Measurements from ENCODE around the gene RPL14.
A peak's percentile ranks its signal among the peaks of the same experiment; 100 is the strongest.
"Not testable (repeated sequence)": the region's sequence is repeated elsewhere in the genome, so short reads cannot be mapped to it uniquely, and the experiment has no call there.

RPL14 gene

DNA sequence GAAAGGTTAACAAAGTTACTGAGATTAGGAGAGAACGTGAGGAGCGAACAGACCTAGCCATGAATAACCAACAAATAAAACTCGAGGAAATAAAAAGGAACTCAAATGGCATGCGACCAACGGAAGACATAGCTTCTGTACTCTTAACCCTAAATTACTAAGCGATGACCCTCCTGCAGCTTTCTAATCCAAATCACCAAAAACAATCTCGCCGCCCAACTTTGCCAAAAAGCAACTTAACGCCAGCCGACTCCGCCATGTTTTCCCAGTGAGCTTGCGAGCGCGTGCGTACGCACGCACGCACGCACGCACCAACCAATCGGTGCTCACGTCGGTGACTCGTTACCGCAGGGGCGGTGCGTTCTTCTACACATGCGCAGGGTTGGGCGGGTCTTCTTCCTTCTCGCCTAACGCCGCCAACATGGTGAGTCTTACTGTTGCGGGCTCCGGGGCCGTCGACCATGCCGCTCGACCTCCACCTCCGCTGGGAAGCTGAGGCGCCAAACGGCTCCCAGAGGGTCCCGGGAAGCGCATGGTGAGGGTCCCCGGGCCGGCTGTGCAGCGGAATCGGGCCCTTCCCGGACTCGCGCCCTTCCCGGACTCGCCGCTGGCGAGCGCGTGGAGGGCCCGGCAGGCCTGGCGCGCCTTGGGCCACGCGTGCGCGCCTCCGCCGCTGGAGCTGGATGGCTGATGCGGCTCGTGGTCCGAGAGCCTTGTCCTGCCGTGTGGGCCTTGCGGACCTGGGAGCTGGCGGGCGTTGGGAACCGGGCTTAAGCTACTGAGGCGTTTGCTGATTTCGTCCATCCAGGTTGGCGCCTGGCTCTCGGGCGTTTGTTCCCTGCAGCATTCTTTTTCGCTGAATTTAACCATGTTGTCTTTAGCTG lies at the start of gene RPL14:
TSS of gene RPL14 (plus strand) at position 400 of the 884 bp plus-strand sequence. CDS start at position 533, 133 bp downstream.
- peak; percentile 92 for DNase-seq (ENCODE audit: low read depth)

DNA sequence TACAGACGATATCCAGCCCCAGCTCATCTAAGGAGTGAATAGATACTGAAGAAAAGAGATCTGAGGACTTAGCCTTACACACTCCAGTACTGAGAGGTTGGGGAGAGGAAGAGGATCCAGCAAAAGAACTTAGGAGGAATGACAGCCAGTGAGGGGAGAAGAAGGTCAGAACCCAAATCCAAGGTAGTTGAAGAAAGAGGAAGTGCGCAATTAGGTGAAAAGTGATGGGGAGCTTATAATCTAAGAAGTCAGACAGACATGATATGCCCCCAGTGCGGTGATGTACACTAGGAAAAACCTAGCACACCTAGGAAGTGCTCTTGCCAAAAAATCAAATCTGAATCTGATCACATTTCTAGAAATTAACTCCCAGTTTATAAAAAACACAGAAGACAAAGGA lies 49.5 kb upstream of the RPL14 start:
- DNase-seq (ENCODE audit: low read depth): no peak

DNA sequence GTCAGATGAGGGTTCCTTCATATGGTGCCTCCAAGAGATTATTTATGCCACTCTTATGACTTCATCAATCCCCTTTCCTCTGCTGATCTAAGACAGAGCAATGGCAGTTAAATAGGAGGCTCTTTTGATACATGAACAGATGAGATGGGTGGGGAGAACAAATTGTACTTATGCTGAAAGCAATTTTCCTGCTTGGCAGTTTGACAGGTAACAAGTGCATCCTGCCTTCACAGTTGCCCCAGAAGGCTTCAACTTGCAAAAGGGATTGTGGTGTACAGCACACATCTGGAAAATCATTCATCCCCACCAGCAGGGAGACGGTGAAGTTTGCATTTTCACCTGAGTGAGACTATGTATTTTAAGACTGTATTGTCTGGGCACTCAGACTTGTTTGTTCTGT lies 42.9 kb upstream of the RPL14 start:
- no peak for DNase-seq (ENCODE audit: low read depth)

DNA sequence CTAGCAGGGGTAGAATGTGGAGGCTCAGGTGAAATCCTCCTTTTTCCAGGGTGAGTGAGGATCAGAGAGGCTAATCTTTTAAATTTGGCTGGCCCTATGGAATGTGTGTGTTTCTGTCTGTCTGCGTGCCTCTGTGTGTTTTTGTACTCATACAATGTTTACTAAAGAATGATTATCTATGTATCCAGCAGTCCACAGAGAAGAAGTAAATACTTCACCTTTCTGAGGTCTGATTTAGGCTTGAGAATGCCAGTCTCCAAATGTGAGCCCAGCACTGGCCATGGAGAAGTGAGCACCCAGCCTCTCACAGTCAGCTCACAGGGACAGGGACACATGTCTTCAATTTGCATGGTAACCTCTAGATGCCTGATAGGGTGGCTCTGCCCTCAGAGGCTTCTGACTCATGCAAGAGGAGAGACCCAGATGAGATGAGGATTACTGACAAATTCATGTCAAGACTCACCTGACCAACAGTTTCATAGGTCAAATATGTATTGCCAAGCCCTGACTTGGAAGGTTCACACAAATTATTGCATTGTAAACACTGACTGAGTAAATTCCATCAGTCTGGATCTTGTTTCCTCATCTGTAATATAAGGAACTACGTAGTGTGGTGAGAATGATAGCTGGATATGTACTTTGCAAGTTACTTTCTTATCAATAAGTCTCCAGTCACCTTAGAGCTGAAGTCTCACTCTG lies 39.1 kb upstream of the RPL14 start:
- DNase-seq (ENCODE audit: low read depth): no peak

DNA sequence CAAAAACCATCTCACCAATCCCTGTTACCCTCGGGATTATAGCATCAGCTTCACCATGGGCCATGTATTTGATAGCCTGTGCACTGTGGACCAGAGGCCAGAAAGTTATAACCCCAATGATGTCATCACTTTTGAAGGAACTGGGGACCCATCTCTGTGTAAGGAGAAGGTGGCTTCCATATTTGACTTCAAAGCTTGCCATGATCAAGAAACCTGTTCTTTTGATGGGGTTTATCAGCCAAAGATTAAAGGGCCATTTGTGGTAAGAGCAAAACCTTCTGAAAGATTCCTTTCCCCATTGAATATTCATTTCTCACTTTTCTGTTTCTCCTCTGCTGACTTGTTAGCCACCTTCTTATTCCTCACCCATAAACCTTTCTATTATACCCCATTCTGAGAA lies 34.3 kb upstream of the RPL14 start:
- no peak for DNase-seq (ENCODE audit: low read depth)

DNA sequence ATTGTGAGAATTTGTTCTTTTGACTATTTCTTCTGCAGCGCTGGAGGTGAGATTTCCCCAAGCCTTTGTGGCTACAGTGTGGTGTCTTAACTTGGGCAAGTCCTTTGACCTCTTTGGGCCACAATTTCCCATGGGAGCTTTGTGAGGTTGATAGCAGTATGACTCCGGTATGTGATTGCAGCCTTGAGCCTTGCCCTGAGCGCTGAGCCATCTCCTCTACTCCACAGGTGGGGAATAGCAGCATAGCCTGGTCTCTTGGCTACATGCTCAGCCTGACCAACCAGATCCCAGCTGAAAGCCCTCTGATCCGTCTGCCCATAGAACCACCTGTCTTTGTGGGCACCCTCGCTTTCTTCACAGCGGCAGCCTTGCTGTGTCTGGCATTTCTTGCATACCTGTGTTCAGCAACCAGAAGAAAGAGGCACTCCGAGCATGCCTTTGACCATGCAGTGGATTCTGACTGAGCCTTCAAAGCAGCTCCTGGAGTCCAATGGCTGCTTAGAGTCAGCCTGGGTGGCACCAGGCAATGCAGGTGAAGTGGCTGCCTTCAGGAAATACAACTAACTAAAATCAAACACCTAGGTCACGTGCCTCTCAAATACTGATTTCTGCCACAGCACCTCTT lies 30.0 kb upstream of the RPL14 start:
- DNase-seq (ENCODE audit: low read depth): no peak

DNA sequence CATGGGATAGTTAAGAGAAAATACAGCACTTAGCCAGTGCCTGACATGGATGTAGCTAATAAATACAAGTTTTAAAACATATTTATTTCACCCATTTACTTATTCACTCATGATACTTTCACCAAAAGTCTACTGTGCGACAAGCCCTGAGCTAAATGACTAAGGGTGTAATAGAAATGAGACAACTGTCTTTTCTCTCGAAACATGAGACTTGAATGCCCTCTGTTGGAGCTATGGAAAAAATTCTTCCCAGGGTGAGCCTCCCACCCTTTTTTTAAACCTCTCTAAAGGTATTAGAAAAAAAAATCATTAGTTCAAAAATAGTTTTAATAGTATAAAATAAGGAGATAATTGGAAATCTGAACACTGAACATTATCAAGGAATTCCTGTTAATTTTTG lies 24.3 kb upstream of the RPL14 start:
- DNase-seq (ENCODE audit: low read depth): no peak

DNA sequence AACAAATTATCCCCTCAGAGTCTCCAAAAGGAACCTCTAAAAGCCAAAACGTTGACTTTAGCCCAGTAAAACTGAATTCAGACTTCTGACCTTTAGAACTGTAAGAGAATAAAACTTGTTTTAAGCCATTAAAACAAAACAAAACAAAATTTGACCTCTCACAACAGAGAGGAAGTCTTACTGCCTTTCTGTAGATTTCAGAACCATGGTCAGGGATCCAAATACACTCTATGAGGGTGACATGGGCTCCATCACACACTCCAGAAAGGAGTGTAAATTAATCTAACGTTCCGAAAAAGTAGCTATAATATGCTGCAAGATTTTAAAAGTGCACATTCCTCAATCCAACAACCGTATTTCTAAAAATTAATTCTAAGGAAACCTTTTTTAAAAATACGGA lies 19.2 kb upstream of the RPL14 start:
- no peak for DNase-seq (ENCODE audit: low read depth)

DNA sequence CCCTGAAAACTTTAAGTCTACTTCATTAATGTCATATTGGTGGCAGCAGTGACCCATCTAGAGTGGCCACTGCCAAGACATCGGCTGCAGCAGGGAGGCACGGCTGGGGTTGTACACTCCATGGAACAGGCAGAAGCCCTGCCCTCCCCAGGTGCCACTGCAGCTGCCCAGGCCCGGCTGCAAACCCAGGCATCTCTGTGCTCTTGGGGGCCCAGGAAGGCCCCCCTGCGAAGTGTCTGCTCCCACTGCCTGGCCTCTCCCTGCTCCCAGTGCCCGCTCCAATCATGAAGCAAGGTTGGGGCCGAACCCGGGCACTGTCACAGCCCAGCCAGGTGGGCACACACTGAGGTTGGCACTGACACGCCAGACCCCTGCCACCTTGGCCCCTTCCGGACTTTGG lies 12.1 kb upstream of the RPL14 start:
- no peak for DNase-seq (ENCODE audit: low read depth)

DNA sequence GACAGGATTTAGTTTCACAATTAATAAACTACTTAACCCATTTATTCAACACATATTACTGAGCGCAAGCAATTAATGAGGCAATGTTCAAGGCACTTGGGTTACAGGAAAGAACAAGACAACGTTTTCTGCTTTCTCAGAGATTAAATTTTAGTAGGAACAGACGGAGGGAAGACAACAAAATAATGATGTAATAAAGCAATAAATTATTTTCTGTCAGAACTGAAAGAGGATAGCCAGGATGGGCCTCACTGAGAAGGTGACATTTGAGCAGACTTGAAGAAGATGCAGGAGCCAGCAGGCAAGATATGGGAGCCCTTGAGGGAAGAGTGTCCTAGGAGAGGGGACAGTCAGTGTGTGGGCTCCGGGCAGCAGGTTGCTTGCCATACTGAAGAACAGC lies 11.3 kb upstream of the RPL14 start:
- no peak for DNase-seq (ENCODE audit: low read depth)

DNA sequence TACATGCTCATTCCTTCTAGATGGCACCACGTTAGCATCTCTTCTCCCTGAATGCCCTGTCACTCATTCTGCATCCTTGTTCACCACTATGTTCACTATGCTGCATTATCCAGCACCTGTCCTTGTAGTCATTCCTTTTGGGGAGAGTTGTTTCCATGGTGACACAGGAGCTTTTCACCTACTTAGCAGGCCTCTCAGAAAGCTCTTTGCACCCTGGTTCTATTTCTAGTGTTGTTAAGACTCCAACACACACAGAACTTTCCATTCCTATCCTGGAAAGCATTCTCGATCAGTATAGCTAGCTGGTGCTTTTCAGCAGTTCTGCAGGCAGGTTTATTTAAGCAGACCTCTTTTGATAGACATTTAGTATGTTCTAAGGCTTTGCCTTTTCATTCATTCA lies 6.7 kb upstream of the RPL14 start:
- no peak for DNase-seq (ENCODE audit: low read depth)

DNA sequence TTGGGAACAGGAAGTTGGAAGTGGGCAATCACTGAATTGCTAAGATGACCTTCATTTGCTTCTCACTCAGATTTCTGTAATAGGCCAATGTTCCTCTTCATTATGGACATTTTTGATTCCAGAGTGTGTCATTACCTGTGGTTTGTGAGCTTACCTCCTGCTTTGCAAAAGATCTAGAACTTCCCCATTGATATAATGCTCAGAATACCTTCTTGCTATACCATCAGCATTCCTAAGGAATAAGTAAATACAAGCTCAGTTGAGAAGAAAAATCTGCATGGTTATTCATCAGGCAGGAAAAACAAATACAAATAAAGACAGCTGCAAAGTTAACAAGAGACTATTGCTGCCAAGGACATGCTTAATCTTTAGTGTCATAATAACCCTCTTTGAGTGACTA lies 5.6 kb upstream of the RPL14 start:
- DNase-seq (ENCODE audit: low read depth): no peak

DNA sequence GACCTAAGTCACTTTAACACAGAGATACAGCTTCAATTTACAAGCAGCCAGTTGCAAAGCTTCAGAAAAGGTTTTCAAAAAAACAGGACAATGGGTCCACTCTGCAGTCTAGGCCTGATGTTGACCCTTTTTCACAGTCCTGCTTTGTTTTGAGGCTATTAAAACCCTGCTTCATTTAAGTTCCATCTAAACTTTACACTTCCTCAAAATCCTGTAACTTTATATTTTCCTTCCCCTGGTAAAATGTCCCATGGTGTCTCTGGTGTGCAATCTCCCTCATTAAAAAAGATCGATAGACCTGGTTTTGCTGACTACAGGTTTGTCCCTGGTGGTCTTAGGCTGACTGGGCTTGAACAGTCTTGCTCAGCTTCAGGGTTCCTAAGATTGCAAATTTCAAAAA lies 5.1 kb upstream of the RPL14 start:
- DNase-seq (ENCODE audit: low read depth): no peak

DNA sequence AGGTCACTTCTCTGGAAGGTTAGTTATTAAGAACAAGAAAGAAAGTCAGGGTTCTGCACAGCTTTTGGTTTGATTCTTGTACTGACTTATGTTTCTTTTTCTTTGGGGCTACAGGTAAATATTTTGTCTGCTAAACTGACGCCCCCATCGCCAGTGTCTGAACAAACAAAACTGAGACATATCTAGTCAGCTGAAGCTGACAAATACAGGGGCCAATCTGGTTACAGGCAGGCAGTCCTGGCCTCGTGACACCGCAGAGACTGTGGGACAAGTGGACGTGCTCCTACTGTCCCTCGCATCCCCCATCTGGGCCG lies 4.6 kb upstream of the RPL14 start:
- DNase-seq (ENCODE audit: low read depth): no peak

DNA sequence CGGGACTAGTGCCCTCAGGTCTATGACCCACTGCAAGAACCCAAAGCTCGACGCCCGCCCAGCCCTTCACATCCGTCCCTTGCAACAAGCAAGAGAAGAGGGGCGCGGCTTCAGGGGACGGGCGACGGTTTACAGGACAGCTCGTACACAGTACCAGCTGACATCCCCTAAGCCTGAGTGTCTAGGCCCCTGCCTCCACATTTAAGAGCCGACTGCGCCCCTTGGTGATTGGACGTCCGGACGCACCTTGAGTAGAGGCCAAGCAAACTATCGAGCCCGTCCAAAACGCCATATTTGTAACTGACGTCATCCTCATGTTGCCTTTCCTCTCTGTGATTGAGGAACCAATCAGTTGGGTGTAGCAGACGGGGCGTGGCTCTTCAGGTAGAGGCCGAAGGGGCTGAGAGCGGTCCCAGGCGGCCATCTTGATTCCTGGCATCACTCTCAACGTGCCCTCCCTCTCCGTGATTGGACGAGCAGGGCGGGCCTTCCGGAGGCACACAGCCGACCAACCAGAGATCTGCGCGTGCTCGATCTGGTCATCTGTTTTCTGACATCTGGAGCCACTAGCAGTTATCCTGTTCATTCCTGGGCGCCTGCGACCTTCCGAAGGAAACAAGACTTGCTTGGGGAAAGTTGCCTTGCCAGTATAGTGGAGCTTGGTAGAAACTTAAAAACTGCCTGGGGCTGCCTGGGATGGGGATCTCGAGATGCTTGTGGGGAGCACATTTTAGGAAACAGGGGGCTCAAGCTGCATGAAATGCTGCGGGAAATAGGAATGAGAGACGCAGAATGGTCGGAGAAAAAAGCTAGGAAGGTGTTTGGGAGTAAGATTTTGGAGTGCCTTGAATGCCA lies 4.0 kb upstream of the RPL14 start:
- DNase-seq (ENCODE audit: low read depth): peak; percentile 88

DNA sequence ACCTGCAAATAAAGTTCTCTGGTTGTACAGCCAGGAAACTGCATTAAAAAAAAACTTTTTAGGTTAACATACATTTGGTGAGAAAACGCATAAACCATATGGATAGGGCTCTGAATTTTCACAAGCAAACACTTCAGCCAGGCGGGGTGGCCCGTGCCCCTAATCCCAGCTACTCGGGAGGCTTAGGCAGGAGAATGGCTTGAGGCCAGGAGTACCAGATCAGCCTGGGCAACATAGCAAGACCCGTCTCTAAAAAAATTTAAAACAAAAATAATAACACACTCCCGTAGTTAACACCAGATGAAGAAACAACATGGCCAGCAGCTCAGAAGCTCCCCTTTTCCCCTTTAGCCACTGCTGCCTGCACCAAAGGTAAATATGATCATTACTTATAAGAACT lies 3.2 kb upstream of the RPL14 start:
- no peak for DNase-seq (ENCODE audit: low read depth)

DNA sequence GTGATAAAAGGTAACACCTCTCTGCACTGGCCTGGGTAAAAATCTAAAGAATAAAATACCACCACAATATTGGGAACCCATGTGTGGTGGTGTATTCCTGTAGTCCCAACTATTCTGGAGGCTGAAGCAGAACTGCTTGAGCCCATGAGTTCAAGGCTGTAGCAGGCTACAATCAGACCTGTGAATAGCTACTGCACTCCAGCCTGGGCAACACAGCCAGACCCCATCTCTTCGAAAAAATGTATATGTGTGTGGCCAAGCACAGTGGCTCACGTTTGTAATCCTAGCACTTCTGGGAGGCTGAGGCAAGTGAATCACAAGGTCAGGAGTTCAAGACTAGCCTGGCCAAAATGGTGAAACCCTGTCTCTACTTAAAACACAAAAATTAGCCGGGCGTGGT lies 1.8 kb upstream of the RPL14 start:
- DNase-seq (ENCODE audit: low read depth): no peak

DNA sequence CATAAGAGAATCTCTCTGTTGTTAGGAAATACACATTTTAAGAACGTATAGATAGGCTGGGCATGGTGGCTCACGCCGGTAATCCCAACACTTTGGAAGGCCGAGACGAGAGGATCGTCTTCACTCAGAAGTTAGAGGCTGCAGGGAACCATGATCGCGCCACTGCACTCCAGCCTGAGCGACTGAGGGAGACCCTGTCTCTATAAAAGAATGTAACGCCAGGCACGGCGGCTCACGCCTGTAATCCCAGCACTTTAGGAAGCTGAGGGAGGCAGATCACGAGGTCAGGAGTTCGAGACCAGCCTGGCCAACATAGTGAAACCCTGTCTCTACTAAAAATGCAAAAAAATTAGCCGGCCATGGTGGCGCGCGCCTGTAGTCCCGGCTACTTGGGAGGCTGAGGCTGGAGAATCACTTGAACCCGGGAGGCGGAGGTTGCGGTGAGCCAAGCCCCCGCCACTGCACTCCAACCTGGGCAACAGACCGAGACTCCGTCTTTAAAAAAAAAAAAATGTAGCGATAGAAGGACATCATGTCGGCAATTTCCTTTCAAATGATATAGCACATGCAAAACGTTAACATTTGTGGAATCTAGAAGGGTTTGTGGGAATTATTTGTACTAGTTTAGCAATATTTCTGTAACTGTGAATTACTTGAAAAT lies 730 bp upstream of the RPL14 start:
- DNase-seq (ENCODE audit: low read depth): no peak

DNA sequence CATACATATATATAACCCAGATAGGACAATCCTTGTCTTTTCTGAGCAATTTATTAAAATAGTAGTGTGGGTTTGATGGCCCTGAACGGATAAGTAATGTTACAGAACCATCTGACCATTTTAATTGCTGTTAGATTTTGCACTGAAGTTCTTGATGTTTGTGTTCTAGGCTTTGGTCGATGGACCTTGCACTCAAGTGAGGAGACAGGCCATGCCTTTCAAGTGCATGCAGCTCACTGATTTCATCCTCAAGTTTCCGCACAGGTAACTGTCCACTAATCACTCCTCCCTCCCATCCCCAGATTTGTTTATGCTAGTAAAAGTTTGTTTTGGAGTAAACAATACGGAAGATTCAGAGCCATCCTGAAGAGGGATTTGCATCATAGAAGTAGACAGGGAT lies 1.3 kb downstream of the RPL14 start:
- no peak for DNase-seq (ENCODE audit: low read depth)

DNA sequence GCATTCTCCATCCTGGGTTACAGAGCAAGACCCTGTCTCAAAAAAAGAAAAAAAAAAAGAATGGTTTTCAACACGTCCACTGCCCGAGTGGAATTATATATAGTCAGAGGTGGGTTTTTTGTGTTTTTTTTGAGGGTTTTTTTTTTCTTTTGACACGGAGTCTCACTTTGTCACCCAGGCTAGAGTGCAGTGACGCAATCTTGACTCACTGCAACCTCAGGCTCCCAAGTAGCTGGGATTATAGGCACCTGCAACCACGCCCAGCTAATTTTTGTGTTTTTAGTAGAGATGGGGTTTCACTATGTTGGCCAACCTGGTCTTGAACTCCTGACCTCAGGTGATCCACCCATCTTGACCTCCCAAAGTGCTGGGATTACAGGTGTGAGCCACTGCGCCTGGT lies 3.3 kb downstream of the RPL14 start:
- not testable (repeated sequence) for DNase-seq (ENCODE audit: low read depth)

DNA sequence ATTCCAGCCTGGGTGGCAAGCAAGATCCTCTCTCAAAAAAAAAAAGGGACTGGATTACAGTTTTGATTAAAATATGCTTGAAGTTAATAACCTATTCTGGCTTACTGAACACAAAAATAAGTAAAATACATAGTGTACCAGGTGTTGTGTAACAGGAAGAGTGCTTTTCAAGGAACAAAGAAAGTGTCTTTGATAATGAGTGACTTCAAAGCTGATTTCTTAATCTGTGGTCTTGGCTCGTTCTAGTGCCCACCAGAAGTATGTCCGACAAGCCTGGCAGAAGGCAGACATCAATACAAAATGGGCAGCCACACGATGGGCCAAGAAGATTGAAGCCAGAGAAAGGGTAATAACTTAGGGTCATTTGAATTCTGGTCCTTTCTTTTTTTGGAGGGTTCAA lies 4.0 kb downstream of the RPL14 start:
- DNase-seq (ENCODE audit: low read depth): no peak

DNA sequence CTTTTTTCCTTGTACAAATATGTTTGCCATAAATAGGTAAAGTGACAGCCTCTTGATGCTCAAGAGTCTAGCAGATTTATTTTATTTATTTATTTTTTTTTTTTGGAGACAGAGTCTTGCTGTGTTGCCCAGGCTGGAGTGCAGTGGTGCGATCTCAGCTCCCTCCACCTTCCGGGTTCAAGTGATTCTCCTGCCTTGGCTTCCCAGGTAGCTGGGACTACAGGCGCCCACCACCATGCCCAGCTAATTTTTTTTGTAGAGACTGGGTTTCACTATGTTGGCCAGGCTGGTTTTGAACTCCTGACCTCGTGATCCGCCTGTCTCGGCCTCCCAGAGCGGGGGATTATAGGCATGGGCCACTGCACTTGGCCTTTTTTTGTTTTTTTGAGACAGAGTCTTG lies 5.7 kb downstream of the RPL14 start:
- DNase-seq (ENCODE audit: low read depth): not testable (repeated sequence)

Data from stimulated activated CD8-positive, alpha-beta memory T cell treated with anti-CD3 and anti-CD28 coated beads, Interleukin-7, amount 100 ng/mL, for 24 hours (primary cell).